OCI-LY3 (cell line): Measurements from ENCODE around the gene IL4I1.

Experiments
- H2AFZ ChIP-seq: fragments of 200-600, 300-600 bp; shearing (Covaris generic); 2 replicates; pipeline ENCODE4 v1.6.0; 2014; ENCODE audit warnings: antibody characterized with exemption, low read depth, low read length
- H3K27ac ChIP-seq: fragments of 200-600, 300-600 bp; sonication (generic); 2 replicates; pipeline ENCODE4 v1.5.1; 2014; ENCODE audit warnings: mild to moderate bottlenecking, low read length, moderate library complexity, mixed read lengths
- H3K27me3 ChIP-seq: fragments of 200-600, 300-600 bp; sonication (generic); 2 replicates; pipeline ENCODE4 v1.6.1; 2014; ENCODE audit warnings: low read depth, low read length, mixed read lengths
- H3K36me3 ChIP-seq: fragments of 200-600, 300-600 bp; sonication (generic); replicated peaks from 2 replicates; pipeline ENCODE3; 2014; ENCODE audit warnings: low read depth, low read length, mixed read lengths
- H3K4me1 ChIP-seq: fragments of 300-600, 200-600 bp; sonication (generic); 2 replicates; pipeline ENCODE4 v1.6.1; 2014; ENCODE audit warnings: low read length, mixed read lengths
- H3K4me2 ChIP-seq: fragments of 200-600, 300-600 bp; sonication (generic); 2 replicates; pipeline ENCODE4 v1.6.1; 2014; ENCODE audit warnings: low read length, mixed read lengths
- H3K4me3 ChIP-seq: fragments of 300-600, 200-600 bp; sonication (generic); 2 replicates; pipeline ENCODE4 v1.5.1; 2014; ENCODE audit warnings: antibody characterized with exemption, mild to moderate bottlenecking, low read length, moderate library complexity
- H3K79me2 ChIP-seq: fragments of 300-600, 200-600 bp; shearing (Covaris generic); 2 replicates; pipeline ENCODE4 v1.6.1; 2014; ENCODE audit warnings: mild to moderate bottlenecking, low read length, mixed read lengths
- H3K9ac ChIP-seq: fragments of 300-600, 200-600 bp; shearing (Covaris generic); 2 replicates; pipeline ENCODE4 v1.6.0; 2014; ENCODE audit warnings: mild to moderate bottlenecking, low read length, moderate library complexity
- H3K9me3 ChIP-seq: fragments of 200-600, 300-600 bp; shearing (Covaris generic); 2 replicates; pipeline ENCODE4 v1.6.1; 2014; ENCODE audit warnings: low read length, mixed read lengths; ENCODE audit not compliant: insufficient read depth
- H4K20me1 ChIP-seq: fragments of 200-600, 300-600 bp; sonication (generic); 2 replicates; pipeline ENCODE4 v1.6.1; 2016; ENCODE audit warnings: low read length, mixed read lengths; ENCODE audit not compliant: insufficient read depth
- EZH2phosphoT487 ChIP-seq: fragments of 200-600 bp; shearing (Covaris generic); IDR thresholded peaks from 2 replicates; pipeline ENCODE4 v1.6.1; 2018; ENCODE audit warnings: antibody characterized with exemption, mixed run types, low read depth
- TF ChIP-seq, protein P1 (sequence below): fragments of 200-600, 300-600 bp; sonication (generic); IDR thresholded peaks from 2 replicates; pipeline ENCODE4 v1.5.1; 2014; ENCODE audit warnings: antibody characterized with exemption, low read length, low read depth

IL4I1 gene

DNA sequence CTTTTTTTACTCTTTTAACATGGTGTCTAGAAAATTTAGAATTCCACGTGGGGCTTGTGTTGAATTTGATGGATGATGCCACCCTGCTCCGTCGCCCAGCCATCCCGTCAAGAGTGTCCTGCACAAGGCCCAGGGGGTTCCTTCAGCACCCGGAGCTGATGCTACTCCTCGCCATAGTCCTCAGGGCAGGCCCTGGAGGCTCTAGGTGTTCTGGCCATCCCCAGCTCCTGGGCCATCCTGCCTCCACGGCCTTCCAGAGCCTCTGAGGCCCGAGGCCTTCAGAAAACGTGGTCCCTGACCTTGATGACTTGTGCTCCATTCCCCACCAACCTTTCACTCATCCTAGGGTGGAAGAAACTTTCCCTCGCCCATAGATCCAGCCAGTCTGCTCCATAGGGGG is 22.9 kb downstream of the IL4I1 start:
- Histone ChIP-seq H3K36me3 (peaks cover 5% of the 10 kb centered on the region), H3K4me2 (no peak overlapping the region), H3K27ac (no peak overlapping the region), H3K27me3 (no peaks in the 10 kb centered on the region), H4K20me1 (no peaks in the 10 kb centered on the region; the same call in 1 of the 2 replicates), H3K9ac (no peak overlapping the region), H2AFZ (no peak overlapping the region), H3K9me3 (no peaks in the 10 kb centered on the region), H3K79me2 (peaks cover 31% of the 10 kb centered on the region), H3K4me1 (peaks cover 16% of the 10 kb centered on the region), H3K4me3 (no peak overlapping the region)
- no peak for TF ChIP-seq EZH2phosphoT487
- TF ChIP-seq, protein P1, sequence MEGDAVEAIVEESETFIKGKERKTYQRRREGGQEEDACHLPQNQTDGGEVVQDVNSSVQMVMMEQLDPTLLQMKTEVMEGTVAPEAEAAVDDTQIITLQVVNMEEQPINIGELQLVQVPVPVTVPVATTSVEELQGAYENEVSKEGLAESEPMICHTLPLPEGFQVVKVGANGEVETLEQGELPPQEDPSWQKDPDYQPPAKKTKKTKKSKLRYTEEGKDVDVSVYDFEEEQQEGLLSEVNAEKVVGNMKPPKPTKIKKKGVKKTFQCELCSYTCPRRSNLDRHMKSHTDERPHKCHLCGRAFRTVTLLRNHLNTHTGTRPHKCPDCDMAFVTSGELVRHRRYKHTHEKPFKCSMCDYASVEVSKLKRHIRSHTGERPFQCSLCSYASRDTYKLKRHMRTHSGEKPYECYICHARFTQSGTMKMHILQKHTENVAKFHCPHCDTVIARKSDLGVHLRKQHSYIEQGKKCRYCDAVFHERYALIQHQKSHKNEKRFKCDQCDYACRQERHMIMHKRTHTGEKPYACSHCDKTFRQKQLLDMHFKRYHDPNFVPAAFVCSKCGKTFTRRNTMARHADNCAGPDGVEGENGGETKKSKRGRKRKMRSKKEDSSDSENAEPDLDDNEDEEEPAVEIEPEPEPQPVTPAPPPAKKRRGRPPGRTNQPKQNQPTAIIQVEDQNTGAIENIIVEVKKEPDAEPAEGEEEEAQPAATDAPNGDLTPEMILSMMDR: no peak

DNA sequence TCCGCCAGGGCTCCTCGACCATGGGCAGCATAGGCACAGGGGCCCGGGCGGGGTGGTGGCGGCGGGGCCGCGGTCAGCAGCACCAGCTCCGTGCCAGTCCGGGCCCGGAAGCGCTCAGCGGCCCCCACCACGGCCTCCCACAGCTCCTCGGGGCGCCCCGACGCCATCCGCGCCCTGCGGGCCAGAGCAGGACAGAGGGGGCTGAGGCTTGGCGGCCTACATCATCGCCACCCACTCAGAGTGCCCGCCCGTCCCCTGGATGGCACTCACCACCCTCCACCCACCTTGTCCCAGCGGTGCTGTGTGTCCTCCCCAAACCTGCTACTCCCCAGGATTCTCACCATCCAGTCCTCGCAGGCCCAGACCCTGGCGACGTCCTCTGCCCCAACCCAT is 23.6 kb downstream of the IL4I1 start:
- H2AFZ ChIP-seq: no peak overlapping the region
- peaks cover 24% of the 10 kb centered on the region for H3K79me2 ChIP-seq
- no peaks in the 10 kb centered on the region for H4K20me1 ChIP-seq
- no peak overlapping the region for H3K9ac ChIP-seq
- no peak overlapping the region for H3K4me2 ChIP-seq
- H3K9me3 ChIP-seq: no peaks in the 10 kb centered on the region
- H3K27ac ChIP-seq: no peak overlapping the region
- peaks cover 9% of the 10 kb centered on the region for H3K4me1 ChIP-seq
- H3K36me3 ChIP-seq: peaks cover 3% of the 10 kb centered on the region
- TF ChIP-seq, protein P1: no peak
- TF ChIP-seq EZH2phosphoT487: no peak
- H3K4me3 ChIP-seq: no peak overlapping the region
- no peaks in the 10 kb centered on the region for H3K27me3 ChIP-seq

DNA sequence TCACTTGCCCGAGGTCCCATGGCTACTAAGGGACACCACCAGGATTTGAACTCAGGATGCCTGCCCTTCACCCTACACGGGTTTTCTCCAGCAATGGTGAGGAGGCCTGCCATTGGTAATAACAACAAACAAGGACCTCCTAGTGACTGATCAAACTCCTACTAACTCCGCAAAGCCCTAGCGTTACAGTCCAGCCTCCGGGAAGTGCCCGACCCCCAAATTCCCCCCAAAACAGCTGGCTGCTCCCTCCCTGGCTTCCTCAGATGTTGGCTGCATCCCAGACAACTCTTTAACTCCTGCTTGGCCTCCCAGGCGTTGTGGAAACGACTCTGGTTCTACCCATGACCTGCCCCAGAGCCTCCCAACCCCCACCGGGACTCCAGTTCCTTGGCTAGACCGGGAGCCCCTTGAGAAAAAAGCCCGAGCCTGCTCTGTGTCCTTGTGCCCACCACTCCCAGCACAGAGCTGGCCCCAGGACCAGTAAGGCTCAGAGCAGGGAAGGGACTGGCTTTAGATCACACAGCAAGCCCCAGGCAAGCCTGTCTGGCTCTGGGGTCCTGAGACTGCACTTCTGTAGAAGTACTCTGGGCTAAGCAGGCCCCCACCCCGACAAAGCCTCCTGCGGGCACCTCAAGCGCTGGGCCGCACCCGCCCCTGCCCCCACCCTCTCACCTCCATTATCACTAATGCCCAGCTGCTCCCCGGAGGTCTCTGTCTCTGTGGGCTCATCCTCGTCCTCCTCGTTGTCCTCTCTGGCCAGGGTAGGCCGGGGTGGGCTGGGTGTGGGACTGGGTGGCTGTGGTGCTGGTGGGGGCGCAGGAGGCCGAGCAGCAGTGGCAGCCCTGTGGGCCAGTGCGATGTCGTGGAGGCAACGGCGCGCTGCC is 24.2 kb downstream of the IL4I1 start:
- Histone ChIP-seq H3K27me3 (no peaks in the 10 kb centered on the region), H3K9ac (no peak overlapping the region), H3K4me2 (no peak overlapping the region), H3K9me3 (no peaks in the 10 kb centered on the region), H3K4me1 (peaks cover 7% of the 10 kb centered on the region), H3K4me3 (no peak overlapping the region), H3K36me3 (peaks cover 3% of the 10 kb centered on the region), H3K79me2 (peaks cover 22% of the 10 kb centered on the region), H3K27ac (no peak overlapping the region), H2AFZ (no peak overlapping the region), H4K20me1 (no peaks in the 10 kb centered on the region)
- TF ChIP-seq EZH2phosphoT487: no peak
- TF ChIP-seq, protein P1: no peak

DNA sequence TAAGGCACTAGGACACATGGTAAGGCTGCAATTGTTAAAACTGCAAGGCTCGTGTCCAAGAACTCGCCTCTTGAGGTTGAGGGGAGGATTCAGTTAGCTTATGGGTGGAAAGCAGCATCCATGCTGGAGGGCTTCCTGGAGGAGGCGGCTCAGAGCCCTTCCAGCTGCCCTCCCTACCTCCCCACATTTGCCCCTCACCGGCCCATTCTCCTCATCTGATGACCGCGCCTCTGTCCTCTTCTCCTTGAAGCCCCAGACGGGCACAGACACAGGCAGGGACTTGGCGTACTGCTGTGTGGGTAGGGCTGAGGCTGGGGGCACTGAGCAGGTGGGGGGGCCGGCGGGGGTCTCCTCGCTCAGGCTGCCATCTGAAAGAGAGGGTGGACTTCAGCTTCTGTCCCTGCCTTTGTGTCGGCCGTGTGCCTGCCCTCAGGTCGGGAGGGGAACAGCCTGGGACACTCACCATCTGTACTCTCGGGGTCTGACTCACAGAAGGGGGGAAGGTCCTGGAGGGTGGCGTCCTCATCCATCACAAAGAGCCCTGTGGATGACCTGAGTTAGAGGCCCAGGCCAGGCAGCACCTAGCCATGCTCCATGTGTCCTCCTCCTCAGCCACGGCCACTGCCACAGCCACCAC is 25.2 kb downstream of the IL4I1 start:
- peaks cover 8% of the 10 kb centered on the region for H3K4me1 ChIP-seq
- peaks cover 27% of the 10 kb centered on the region for H3K79me2 ChIP-seq
- H3K9ac ChIP-seq: no peak overlapping the region
- H4K20me1 ChIP-seq: no peaks in the 10 kb centered on the region
- no peak overlapping the region for H3K27ac ChIP-seq
- no peaks in the 10 kb centered on the region for H3K9me3 ChIP-seq
- H3K4me2 ChIP-seq: no peak overlapping the region
- H3K27me3 ChIP-seq: no peaks in the 10 kb centered on the region
- H3K4me3 ChIP-seq: no peak overlapping the region
- peaks cover 3% of the 10 kb centered on the region for H3K36me3 ChIP-seq
- no peak overlapping the region for H2AFZ ChIP-seq
- TF ChIP-seq, protein P1: no peak
- no peak for TF ChIP-seq EZH2phosphoT487
